LoVo (cell line): ENCODE results near the gene ZNF654.
"Not testable (repeated sequence)": the region's sequence is repeated elsewhere in the genome, so short reads cannot be mapped to it uniquely, and the experiment has no call there.

Experiments
- DNase-seq: peaks from one replicate; pipeline ENCODE4 v3.0.0-alpha.2; 2016; ENCODE audit warnings: low spot score

ZNF654 gene

DNA sequence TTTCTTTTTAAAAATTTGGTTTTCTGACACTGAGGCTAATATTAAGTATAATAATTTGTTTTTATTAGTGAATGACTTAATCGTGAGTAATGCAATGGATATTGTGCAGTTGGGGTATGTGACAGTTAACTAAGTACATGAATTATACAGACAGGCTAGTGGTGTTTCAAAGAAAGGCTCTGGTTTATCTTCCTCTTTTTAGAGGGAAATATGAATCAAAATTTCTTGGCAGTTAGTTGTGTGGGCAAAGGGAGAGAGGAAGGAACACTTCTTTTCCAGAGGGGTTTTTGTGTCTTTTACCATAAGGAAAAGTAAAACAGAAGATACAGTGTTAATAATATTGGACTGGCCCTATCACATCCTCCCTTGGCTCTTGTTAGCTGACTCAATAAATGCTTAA lies 2.7 kb downstream of the ZNF654 start:
- DNase-seq, result no peak

DNA sequence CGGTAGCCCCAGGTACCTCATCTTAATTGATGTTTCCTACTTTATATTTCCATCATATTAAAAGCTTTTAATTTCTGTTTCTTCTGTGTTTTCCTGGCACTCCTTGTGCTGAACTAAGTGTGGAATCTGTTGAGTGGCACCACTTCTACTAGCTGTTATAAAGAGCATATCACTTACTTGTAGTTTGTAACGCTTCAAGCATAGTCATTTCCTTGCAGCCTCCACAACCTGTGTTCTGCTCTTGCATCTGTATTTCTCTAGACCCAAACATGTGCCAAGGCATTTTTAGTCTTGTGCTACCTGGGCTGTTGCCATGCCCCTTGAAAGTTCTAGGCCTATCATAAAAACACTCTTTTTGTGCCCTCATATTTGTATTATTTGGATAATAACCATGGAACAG lies 16.0 kb downstream of the ZNF654 start:
- no peak for DNase-seq

DNA sequence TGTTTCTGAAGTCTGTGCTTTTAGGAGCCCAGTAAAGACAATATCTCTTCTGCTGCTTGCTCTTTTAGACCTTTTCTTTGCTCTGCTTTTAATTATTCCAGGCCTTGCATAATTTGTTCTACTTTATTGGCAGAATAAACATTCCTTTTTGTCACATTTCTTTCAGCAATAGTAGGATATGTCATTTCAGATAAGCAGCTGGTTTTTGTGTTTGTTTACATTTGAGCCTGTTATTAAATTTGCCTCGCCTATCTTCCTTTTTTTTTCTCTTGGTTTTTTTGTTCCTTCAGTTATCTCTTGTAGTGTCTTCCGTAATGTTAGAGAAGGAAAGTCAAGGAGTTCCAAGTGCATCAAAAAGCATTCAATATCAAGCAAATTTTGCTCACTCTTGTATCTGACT lies 16.4 kb downstream of the ZNF654 start:
- DNase-seq, result no peak

DNA sequence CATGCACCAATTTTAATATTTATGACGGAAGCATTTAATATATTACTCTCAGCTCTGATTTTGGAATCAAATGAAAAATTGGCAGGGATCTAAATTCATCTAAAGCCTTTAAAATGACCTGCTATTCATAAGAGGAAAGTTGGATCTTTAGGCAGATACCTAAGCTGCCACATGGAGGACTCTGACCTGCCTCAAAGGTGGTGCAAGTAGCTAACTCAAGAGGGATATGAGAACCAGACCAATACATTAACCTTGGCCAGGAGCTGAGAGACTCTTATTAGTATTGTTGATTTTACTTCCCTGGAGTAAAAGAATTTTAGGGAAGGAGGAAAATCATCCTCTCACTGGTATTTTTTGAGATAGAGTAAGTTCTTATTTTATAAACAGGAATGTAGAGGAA lies 17.7 kb downstream of the ZNF654 start:
- DNase-seq, result no peak

DNA sequence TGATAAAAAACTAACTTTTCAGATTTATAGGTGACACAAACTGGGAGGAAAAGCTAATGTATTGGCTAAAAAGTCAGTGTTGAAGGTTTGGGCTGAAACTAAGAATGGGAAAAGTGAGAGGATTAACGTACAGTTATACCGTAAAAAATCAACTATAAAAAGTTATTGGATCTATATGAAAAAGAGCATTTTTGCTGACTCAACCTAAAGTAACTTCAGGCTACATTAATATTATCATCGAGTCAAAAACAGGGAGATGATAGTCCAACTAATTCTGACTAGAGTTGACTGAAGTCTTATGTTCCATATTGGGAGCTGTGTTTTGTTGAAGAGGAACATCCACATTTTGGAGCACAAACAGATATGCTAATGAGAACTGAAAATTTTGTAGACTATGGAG lies 19.9 kb downstream of the ZNF654 start:
- DNase-seq, result no peak

DNA sequence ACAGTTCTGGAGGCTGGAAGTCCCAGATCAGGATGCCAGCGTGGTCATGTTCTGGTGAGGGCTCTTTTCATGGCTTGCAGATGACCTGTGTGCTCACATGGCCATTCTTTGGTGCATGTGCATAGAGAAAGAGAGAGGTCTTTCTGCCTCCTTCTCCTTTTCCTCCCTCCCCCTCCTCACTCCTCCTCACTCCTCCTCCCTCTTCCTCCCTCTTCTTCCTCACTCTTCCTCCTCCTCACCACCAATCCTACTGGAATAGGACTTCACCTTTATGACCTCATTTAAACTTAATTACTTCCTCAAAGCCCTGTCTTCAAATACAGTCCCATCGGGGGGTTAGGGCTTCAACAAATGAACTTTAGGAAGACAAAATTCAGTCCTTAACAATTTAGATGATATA lies 23.8 kb downstream of the ZNF654 start:
- DNase-seq, result peak; percentile 6

DNA sequence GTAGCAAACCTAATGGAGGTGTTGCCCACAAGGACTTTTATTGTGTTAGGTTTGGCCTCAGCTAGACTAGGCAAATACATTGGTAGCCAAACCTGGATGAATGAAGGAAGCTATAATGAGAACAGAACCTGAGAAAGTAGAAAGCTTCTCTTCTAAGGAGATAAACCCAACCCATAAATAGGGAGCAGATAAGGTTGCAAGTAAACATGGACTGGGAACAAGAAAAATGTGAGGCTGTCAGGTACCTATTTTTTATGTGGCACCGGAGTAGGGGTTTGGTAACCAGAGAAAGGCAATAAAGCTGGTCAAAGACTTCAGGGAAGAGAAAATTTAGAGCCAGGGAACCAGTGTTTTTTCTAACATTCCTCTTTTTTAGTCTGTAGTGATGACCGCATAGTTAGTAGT lies 25.0 kb downstream of the ZNF654 start:
- no peak for DNase-seq

DNA sequence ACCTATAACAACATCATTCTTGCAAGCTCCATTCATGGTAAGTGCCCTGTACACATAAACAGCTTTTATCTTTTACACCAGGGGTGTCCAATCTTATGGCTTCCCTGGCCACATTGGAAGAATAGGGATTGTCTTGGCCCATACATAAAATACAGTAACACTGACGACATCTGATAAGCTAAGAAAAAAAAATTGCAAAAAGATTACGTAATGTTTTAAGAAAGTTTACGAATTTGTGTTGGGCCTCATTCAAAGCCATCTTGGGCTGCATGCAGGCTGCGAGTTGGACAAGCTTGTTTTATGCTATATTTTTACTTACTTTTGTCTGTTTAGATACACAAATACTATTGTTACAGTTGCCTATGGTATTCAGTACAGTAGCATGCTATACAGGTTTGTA lies 31.6 kb downstream of the ZNF654 start:
- no peak for DNase-seq

DNA sequence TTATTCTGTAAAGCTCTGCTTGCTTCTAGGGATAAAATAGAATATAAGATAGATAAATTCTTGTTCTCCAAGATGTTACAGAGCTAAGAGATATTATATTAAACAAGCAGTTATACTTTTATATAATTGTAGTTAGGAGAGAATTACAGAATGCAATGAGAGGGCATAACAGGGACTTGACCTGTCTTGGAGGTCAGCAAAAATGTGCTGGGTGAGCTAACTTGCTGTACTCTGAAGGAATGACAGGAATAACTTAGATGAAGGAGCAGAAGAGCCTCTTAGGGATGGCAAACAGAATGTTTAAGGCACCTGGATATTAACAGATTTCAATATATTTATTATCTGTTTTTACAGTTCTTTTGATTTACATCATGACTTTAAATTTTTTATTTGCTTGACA lies 33.2 kb downstream of the ZNF654 start:
- DNase-seq, result no peak

DNA sequence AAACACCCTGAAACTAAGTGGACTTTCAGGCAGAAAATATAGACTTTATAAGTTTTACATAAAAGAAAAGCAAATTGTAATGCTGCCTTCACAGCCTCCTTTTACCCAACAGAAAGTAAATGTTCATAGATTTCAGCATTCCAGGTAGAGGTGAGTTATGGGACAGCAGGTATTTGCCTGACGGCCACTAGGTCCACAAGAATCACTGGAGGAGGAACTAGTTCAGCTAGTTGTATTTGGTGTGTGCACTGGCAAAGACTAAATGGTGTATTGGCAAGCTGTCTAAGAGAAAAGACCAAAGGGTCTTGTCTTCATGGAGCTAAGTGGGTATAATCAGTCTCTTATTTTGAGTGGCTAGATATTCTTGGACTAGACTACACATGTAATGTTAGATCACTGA lies 34.2 kb downstream of the ZNF654 start:
- DNase-seq, result no peak

DNA sequence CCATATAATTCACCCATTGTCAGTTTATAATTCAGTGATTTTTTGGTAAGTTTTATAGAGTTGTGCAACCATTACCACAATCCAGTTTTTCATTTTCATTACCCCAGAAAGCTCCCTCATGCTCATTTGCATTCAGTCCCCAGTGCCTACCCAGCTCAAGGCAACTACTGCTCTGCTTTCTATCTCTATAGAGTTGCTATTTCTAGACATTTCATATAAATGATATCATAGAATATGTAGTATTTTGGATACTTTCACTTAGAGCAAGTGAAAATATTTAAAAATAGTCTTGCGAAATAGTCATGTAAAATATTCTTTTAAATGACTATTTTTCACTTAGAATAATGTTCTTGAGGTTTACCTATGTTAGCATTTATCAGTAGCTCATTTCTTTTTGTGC lies 42.1 kb downstream of the ZNF654 start:
- no peak for DNase-seq

DNA sequence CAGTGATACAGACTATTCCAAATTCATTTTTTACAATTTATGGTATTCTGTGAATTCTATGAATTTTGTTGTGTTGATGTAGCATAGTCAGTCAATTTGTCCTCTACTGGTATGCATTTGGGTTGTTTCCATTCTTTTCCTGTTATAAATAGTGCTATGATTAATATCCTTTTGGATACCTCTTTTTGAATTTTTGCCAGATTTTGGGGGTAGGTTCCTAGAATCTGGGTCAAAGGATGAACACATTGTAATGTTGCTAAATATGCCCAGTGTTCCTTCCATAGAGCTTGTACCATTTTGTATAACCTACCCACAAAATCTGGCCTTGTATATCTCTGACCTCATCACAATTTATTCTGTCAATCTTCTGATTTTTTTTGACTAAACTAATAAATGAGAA lies 46.3 kb downstream of the ZNF654 start:
- DNase-seq, result no peak

DNA sequence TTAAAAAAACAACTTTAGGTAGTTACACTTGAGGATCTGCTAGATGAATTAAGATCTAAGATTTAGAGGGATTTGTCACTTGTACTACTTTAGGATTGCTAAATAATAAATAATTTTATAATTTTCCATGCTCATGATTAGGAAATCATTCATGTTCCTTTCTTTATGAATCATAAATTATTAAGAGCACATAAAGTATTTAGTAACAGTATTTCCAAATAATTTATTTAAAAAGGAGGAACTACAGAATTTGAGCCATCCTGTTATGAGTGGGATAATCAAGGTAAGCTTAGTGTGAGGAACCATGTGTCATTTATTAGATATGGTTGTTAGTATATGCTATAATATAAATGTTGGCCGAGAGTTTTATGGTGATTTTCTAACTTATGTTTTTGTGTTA lies 53.2 kb downstream of the ZNF654 start:
- no peak for DNase-seq

DNA sequence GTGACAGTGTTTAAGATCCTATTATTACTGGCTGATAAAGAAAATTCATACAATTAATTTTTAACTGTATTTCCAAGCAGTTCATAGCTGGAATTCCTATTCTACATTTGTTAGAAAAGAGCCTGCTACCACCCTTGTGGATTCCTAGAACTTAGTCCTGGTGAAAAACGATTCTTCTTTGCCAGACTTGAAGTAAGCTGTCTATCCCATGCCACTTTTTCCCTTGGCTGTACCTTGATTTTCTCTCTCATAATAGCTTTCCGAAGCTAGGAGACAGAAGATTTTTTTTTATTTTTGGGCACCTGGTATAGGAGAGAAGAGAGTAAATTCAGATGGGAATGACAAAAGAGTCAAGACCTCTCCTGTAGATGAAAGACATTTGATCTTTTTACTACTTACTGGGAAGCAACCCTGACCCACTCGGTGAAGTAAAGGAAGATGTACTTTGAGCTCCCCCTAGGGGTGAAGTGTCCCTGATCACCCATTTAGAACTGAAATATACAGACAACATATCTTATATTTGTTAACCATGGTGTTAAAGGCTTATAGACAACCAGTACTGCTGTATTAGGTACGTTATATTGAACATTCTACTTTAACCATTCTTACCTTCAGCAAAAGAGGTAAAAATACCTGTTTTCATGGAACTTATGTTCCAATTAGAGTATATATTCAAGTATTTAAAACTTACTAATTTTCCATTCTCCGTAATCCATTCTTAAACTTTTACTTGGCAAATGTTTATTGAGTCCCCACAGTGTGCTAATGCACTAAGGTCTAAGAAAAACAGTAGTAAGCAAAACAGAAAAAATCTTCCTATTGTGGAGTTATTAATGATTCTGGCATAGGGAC lies 54.5 kb downstream of the ZNF654 start:
- peak; percentile 70 for DNase-seq

DNA sequence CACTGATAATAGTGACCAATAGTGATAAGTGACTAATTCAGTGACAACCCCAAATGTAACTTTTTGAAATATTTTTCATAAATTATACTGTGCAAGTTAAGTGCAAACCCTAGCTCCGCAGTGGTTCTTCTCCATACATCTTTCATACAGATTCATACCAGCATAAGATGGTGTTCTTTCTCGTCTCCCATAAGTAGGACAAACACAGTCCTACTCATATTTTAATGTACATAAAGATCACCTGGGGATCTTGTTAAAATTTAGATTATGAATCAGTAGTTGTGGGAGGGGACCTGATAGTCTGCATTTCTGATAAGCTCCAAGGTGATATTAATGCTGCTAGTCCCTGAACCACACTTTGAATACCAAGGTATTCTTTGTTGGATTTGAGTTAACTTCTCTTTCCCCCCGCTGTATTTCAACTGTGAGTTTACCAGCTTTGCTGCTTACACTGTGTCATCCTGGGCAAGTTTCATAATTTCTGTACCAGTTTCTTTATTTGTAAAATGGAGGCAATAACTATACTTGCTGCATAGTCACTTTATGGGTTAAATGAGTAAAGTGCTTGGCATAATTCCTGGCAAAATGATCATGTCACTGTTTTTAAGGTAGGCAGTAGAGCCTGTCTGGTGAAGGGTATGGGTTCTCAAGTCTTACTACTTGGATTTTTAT lies 56.0 kb downstream of the ZNF654 start:
- DNase-seq, result no peak

DNA sequence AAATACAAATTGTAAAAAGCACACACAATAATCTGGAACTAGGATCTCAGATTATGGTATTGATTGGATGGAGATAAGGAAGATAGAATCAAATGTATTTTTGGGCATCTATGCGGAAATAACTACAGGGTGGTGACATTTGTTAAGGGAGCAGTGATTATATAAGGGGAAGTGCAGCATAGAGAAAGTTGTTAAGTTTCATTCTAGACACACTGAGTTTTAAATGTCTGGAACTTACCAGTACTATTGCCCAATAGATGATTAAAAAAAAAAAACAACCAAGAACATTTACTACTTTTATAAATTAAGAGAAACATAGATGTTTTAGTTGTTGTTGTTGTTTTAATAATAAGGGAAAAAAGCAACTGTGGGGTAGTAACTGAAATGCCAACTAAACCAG lies 58.6 kb downstream of the ZNF654 start:
- DNase-seq, result no peak

DNA sequence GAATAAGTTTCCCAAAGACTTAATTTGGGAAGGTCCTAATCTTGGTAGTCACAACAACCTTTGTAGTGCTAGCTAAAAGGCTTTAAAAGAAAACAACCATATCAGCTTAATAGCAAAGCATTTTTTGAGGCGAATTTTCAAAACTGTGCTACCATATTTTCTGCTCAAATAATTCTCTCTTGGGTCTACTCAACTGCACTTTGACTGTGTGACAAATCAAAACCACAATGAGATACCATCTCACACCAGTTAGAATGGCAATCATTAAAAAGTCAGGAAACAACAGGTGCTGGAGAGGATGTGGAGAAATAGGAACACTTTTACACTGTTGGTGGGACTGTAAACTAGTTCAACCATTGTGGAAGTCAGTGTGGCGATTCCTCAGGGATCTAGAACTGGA lies 59.5 kb downstream of the ZNF654 start:
- DNase-seq, result not testable (repeated sequence)

DNA sequence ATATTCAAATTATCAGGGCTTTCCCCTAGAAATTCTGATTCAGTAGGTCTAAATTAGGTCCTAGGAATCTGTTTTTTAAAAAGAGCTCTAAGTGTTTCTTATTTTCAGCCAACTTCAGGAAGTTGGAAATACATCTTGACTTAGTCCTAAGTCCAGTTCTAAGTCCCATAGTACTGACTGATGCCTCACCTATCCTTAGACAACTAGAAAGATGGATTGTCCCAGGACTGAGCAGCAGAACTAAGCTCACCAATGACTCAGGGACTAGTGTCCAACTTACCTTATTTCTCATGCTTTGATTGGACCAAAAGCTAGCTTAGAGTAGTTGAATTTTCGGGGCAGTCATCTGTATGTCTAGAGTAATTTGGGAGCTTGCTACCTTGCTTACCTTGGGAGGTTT lies 64.5 kb downstream of the ZNF654 start:
- DNase-seq, result no peak

DNA sequence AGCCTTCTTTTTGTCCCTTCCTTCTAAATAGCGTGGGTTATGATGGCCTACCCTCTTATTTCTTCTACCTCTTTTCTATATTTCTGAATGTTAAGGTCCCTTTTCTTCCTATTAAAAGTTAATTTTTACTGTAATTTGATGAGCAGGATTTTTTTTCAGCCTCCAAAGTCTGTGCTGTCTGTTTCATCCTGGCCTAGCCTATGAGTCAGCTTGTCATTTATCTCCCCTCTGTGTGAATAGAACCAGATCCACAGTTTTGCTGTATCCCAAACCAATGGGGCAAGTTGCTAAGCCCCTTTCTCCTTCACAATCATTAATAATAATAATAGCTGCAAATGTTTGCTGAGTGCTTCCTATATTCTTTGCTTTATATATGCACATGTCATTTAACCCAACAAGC lies 72.6 kb downstream of the ZNF654 start:
- DNase-seq, result no peak

DNA sequence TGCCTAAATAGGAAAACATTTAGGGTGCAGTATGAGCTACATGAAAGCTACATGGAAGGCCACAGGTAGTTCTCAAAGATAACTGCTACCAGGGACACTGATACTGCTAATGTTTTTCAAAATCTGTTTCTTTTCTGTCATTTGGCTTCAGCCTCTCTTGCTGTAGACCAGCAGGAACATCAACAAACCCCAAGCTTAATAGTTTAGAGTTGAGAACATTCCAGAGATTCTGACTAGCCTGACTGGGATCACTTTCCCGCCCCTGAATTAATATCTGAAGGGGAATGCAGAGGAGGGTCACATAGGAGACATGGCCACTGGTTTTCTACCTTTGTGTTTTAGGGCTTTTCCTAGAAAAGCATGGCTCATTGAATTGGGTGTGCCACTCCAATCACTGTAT lies 73.8 kb downstream of the ZNF654 start:
- no peak for DNase-seq

DNA sequence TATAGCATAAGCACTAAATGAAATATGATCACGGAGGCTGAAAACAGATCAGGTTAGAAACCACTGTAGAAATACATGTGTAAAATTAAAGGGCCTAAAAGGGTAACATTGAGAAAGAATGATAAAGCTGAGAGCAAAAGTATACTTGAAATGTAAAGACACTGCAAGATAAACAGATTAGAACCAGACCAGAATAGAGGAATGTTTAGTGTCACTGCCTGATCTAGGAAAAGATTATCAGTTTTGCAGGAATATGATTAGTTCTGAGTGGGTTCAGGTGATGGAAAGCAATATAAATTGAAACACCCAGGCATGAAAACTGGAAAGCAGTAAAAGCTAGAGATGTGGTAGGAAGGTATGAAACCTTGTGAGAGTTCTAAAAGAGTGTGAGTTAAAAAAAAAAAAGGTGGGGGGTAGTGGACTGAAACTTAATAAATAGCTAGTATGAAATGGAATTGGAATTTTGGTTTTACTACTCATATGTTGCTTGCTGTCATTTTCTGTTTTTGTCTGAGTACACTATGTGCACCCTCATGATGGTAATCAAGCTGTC lies 74.7 kb downstream of the ZNF654 start:
- DNase-seq, result no peak

DNA sequence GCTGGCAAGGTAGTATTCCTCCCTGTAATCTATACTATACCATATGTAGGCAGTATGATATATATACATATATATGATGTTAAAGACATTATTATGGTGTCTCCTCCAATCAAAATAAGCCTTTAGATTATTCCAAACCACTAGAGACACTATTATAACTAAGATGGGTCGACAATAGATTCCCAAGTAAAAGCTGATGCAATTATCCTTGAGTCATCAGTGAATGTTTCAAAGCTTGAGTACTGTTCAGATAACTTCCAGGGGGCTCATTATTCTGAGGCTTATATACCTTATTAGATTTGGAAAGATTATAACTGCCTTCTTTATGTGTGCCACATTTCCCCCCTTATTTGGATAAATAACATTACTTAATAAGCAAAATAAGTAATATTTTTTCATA lies 78.8 kb downstream of the ZNF654 start:
- no peak for DNase-seq

DNA sequence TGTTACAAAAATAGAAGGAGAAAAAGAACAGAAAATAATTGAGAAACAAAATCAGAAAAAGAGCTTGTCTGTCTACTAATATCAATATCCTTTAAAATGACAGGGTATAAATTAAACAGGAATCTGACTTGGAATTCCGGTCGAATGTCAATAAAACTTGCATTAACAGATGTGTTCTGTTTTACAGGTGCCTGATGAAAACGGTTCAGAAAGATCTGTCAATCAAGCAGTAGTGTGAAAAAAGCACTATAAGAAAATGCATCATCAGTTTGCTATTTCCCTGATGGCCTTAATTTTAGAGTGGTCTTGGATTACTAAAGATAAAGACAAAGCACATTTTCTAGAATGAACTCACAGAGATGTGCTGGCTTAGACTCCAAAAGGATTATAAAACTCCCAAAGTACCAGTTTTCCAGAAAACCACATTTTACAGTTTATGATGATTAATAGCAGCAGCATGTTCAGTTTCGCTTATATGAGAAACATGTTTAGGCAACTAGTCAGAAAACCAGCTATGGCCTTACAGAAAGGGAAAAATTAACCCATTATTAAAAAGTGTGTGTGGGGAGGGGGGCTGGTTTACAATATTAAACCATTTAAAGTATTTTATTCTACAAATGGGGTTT lies 82.5 kb downstream of the ZNF654 start:
- DNase-seq, result no peak
